HG02885 (cell line): ENCODE measurements around the gene KRTAP10-2.
"Not testable (repeated sequence)": the region's sequence is repeated elsewhere in the genome, so short reads cannot be mapped to it uniquely, and the experiment has no call there.

Source experiments
- ATAC-seq: cut with Tn5 transposase; IDR thresholded peaks from one replicate; pipeline ENCODE4 v1.9.1; 2021; ENCODE audit warnings: mild to moderate bottlenecking; ENCODE audit not compliant: unreplicated experiment, poor library complexity

KRTAP10-2 gene

GRCh38 chr21:44551340-44551961 lies at the start of gene KRTAP10-2:
Gene KRTAP10-2 (minus strand): TSS chr21:44551505. CDS start chr21:44551458, 47 bp downstream.
- ATAC-seq = no peak

- ATAC-seq = not testable (repeated sequence)
These were observed 49.8 kb upstream of the KRTAP10-2 start for GRCh38 chr21:44601091-44601490.

- ATAC-seq = not testable (repeated sequence)
These were observed 49.0 kb upstream of the KRTAP10-2 start, which contains the start of gene KRTAP10-7 for GRCh38 chr21:44600118-44600978. Gene KRTAP10-7 (plus strand): TSS chr21:44600597. CDS start chr21:44600622, 25 bp downstream.

- no peak for ATAC-seq
These were observed 48.1 kb upstream of the KRTAP10-2 start for GRCh38 chr21:44599264-44600029.

- no peak for ATAC-seq
These were observed 46.8 kb upstream of the KRTAP10-2 start for GRCh38 chr21:44598061-44598460.

GRCh38 chr21:44596068-44596725 lies 44.9 kb upstream of the KRTAP10-2 start:
- ATAC-seq = no peak

GRCh38 chr21:44595524-44595923 lies 44.2 kb upstream of the KRTAP10-2 start:
- no peak for ATAC-seq

- no peak for ATAC-seq
These were observed 43.2 kb upstream of the KRTAP10-2 start for GRCh38 chr21:44594406-44594916.

- ATAC-seq = no peak
These were observed 42.5 kb upstream of the KRTAP10-2 start for GRCh38 chr21:44593598-44594405.

- ATAC-seq = no peak
These were observed 41.4 kb upstream of the KRTAP10-2 start, which contains the start of gene KRTAP10-6 for GRCh38 chr21:44592446-44593311. Gene KRTAP10-6 (minus strand): TSS chr21:44592505. CDS start chr21:44592484, 21 bp downstream.

GRCh38 chr21:44591801-44592130 lies 40.5 kb upstream of the KRTAP10-2 start:
- ATAC-seq = not testable (repeated sequence)

- not testable (repeated sequence) for ATAC-seq
These were observed 39.8 kb upstream of the KRTAP10-2 start for GRCh38 chr21:44590897-44591800.

- no peak for ATAC-seq
These were observed 39.0 kb upstream of the KRTAP10-2 start for GRCh38 chr21:44590311-44590721.

GRCh38 chr21:44589586-44590305 lies 38.4 kb upstream of the KRTAP10-2 start:
- no peak for ATAC-seq

- no peak for ATAC-seq
These were observed 37.8 kb upstream of the KRTAP10-2 start for GRCh38 chr21:44589094-44589493.

- ATAC-seq = no peak
These were observed 34.6 kb upstream of the KRTAP10-2 start for GRCh38 chr21:44585892-44586291.

- no peak for ATAC-seq
These were observed 32.5 kb upstream of the KRTAP10-2 start for GRCh38 chr21:44583800-44584147.
